K562 (cell line): Measurements from ENCODE around the gene HSF4. TPM values are rescaled to one million over a fixed set of nuclear protein-coding genes. Genes with fewer than 3 reads are reported as not detected.

ENCODE experiments used
- ARID2 ChIP-seq: fragments of 450-650 bp; IDR thresholded peaks from 2 replicates; pipeline ENCODE4 v1.6.1; 2017; ENCODE audit warnings: antibody characterized with exemption, mild to moderate bottlenecking
- CBX3 ChIP-seq, 2 experiments: IDR thresholded peaks; 1 replicate in 1 of 2; 2 replicates in 1 of 2; pipeline ENCODE4 v1.6.1; 2012; ENCODE audit warnings: inconsistent platforms in 2 of 2, low read length in 2 of 2, borderline replicate concordance in 1 of 2, control low read depth in 1 of 2
- CBX5 ChIP-seq: IDR thresholded peaks from 2 replicates; pipeline ENCODE4 v1.6.1; 2014; ENCODE audit warnings: low read depth, borderline replicate concordance
- CREM ChIP-seq: IDR thresholded peaks from 2 replicates; pipeline ENCODE4 v1.6.1; 2014; ENCODE audit warnings: antibody characterized with exemption, low read depth
- E2F4 ChIP-seq: sonication (generic); formaldehyde crosslinking; IDR thresholded peaks from 2 replicates; pipeline ENCODE4 v1.8.0; 2022; ENCODE audit warnings: mild to moderate bottlenecking, low read depth, missing genetic modification reagents
- EP300 ChIP-seq: IDR thresholded peaks from 2 replicates; pipeline ENCODE4 v1.6.1; 2012; ENCODE audit warnings: low read length, improper control_type of control experiment
- ERF ChIP-seq: fragments of 450-650 bp; formaldehyde crosslinking; IDR thresholded peaks from 2 replicates; pipeline ENCODE4 v1.4.0; 2020; ENCODE audit warnings: mild to moderate bottlenecking, mixed read lengths
- FOXA3 ChIP-seq, 2 experiments: fragments of 450-650 bp in 1 of 2; sonication (generic) in 1 of 2; formaldehyde crosslinking; IDR thresholded peaks in 1 of 2; conservative IDR thresholded peaks in 1 of 2; 2 replicates each; pipeline versions ENCODE4 v1.4.0 to v1.8.0; 2020 to 2022; ENCODE audit warnings: mild to moderate bottlenecking in 2 of 2, missing genetic modification reagents in 1 of 2
- FOXM1 ChIP-seq, 2 experiments: fragments of 450-650 bp in 1 of 2; sonication (generic) in 1 of 2; formaldehyde crosslinking in 1 of 2; IDR thresholded peaks; 2 replicates each; pipeline versions ENCODE4 v1.6.1 to v1.9.0; 2017 to 2022; ENCODE audit warnings: low read depth in 2 of 2, mild to moderate bottlenecking in 2 of 2, missing genetic modification reagents in 1 of 2, moderate library complexity in 1 of 2
- GABPB1 ChIP-seq: sonication (generic); formaldehyde crosslinking; IDR thresholded peaks from 2 replicates; pipeline ENCODE4 v1.8.0; 2022; ENCODE audit warnings: mild to moderate bottlenecking, missing genetic modification reagents
- GATAD2A ChIP-seq: fragments of 450-650 bp; IDR thresholded peaks from 2 replicates; pipeline ENCODE4 v1.6.1; 2017
- ILK ChIP-seq: fragments of 450-650 bp; IDR thresholded peaks from 2 replicates; pipeline ENCODE4 v1.6.1; 2016; ENCODE audit warnings: missing genetic modification characterization, low read depth, mild to moderate bottlenecking, missing compliant biosample characterization, moderate library complexity, borderline replicate concordance
- SAP30 ChIP-seq: fragments of 200-600 bp; sonication (generic); IDR thresholded peaks from 2 replicates; pipeline ENCODE4 v1.6.1; 2012; ENCODE audit warnings: borderline replicate concordance, low read depth, mild to moderate bottlenecking, moderate library complexity, low read length, control low read depth, inconsistent platforms; ENCODE audit not compliant: insufficient read depth, poor library complexity, severe bottlenecking
- TGIF2 ChIP-seq: sonication (generic); formaldehyde crosslinking; IDR thresholded peaks from 2 replicates; pipeline ENCODE4 v1.8.1; 2022; ENCODE audit warnings: mild to moderate bottlenecking, missing genetic modification reagents, moderate library complexity
- ZBTB1 ChIP-seq: sonication (generic); formaldehyde crosslinking; IDR thresholded peaks from 2 replicates; pipeline ENCODE4 v1.8.1; 2023; ENCODE audit warnings: missing genetic modification reagents, low read depth, mild to moderate bottlenecking, borderline replicate concordance
- ZBTB7A ChIP-seq: IDR thresholded peaks from 2 replicates; pipeline ENCODE4 v1.6.1; 2011; ENCODE audit warnings: low read depth, mild to moderate bottlenecking, low read length, moderate library complexity, borderline replicate concordance; ENCODE audit not compliant: control insufficient read depth
- ZNF12 ChIP-seq: sonication (generic); formaldehyde crosslinking; IDR thresholded peaks from 2 replicates; pipeline ENCODE4 v1.4.0; 2020; ENCODE audit warnings: mild to moderate bottlenecking, missing genetic modification reagents
- ZNF146 ChIP-seq: IDR thresholded peaks from one replicate; pipeline ENCODE4 v1.6.1; 2018; ENCODE audit warnings: missing compliant biosample characterization; ENCODE audit not compliant: unreplicated experiment
- ZNF263 ChIP-seq: sonication (generic); formaldehyde crosslinking; IDR thresholded peaks from 2 replicates; pipeline ENCODE4 v1.8.0; 2022; ENCODE audit warnings: mild to moderate bottlenecking, missing genetic modification reagents, borderline replicate concordance
- ZNF431 ChIP-seq: sonication (generic); formaldehyde crosslinking; IDR thresholded peaks from 2 replicates; pipeline ENCODE4 v1.8.0; 2022; ENCODE audit warnings: mild to moderate bottlenecking, missing genetic modification reagents
- polyA plus RNA-seq, 8 experiments: library from polyadenylated mRNA; depleted of rRNA in 4 of 8; stranded (reverse) in 5 of 8; unstranded in 3 of 8; fragments of >200 nt; fragmentation: Nextera tagmentation in 2 of 8; fragmentation: Illumina TruSeq in 1 of 8; extraction: Ambion mirVana in 2 of 8; extraction: Trizol in 1 of 8; gene quantifications; 2 replicates each; pipeline versions ENCODE4 v1.2.1 to v1.2.3, GENCODE V29; 2011 to 2014; ENCODE audit warnings: inconsistent platforms in 1 of 8, missing spikeins in 1 of 8
- total RNA-seq, 7 experiments: library from RNA; depleted of rRNA in 6 of 7; stranded (reverse); fragments of >200 nt in 6 of 7; fragmentation: Illumina TruSeq in 2 of 7; extraction: Trizol in 2 of 7; gene quantifications; 2 replicates each; pipeline versions ENCODE4 v1.2.1 to v1.2.3, GENCODE V29; 2011 to 2021; ENCODE audit warnings: low replicate concordance in 1 of 7
- TF ChIP-seq, protein P1 (sequence below): sonication (generic); formaldehyde crosslinking; IDR thresholded peaks from 2 replicates; pipeline ENCODE4 v1.8.0; 2022; ENCODE audit warnings: mild to moderate bottlenecking, missing genetic modification reagents, borderline replicate concordance
- TF ChIP-seq, protein P2 (sequence below): sonication (generic); formaldehyde crosslinking; IDR thresholded peaks from 2 replicates; pipeline ENCODE4 v1.8.1; 2023; ENCODE audit warnings: mild to moderate bottlenecking, missing genetic modification reagents

HSF4 gene
- total and polyA plus RNA-seq, 9 of the 15 experiments (the other 6 are each of a cell fraction or from before 2014, with no cell fraction given): 0.50 to 35.4 (median 8.8) TPM; not detected in 1

GRCh38 chr16:67184995-67185650, 20.6 kb downstream of the HSF4 start (continued):
- TF ChIP-seq ZNF263 (CRISPR knock-in tag) (peak; percentile 76; the same call in 1 of the 2 replicates), EP300 (0 out of 2 replicates have a peak, but pooled peaks have one; percentile 29), CREM (peak; percentile 73), ZBTB1 (CRISPR knock-in tag) (peak; percentile 50; the same call in 1 of the 2 replicates), CBX5 (0 out of 2 replicates have a peak, but pooled peaks have one; percentile 39), ERF (no peak), TGIF2 (CRISPR knock-in tag) (peak; percentile 90), CBX3 (IDR thresholded peaks at IDR 0.05; ENCODE audit: borderline replicate concordance in 1 of 2, low read length in 2 of 2) (peak in 1 of 2 experiments; percentile 75; a peak in 1 of 3 replicates), SAP30 (peak; percentile 87), GABPB1 (CRISPR knock-in tag) (peak; percentile 86), ZBTB7A (peak; percentile 95), ZNF431 (CRISPR knock-in tag) (peak; percentile 71; the same call in 1 of the 2 replicates), FOXM1 (IDR thresholded peaks at IDR 0.05; ENCODE audit: low read depth) (no peak), FOXM1 (CRISPR knock-in tag; IDR thresholded peaks at IDR 0.05; ENCODE audit: low read depth) (0 out of 2 replicates have a peak, but pooled peaks have one; percentile 69), ZNF146 (CRISPR knock-in tag) (peak; percentile 11), GATAD2A (no peak), E2F4 (CRISPR knock-in tag) (peak; percentile 84; the same call in 1 of the 2 replicates), ILK (tag) (no peak), ARID2 (peak; percentile 97), ZNF12 (CRISPR knock-in tag) (peak; percentile 63; the same call in 1 of the 2 replicates), FOXA3 (CRISPR knock-in tag; conservative IDR thresholded peaks at IDR 0.05 in 1 of 2, IDR thresholded peaks at IDR 0.05 in 1 of 2) (peak in 1 of 2 experiments; percentile 68; a peak in 1 of 4 replicates)
- TF ChIP-seq, protein P1, sequence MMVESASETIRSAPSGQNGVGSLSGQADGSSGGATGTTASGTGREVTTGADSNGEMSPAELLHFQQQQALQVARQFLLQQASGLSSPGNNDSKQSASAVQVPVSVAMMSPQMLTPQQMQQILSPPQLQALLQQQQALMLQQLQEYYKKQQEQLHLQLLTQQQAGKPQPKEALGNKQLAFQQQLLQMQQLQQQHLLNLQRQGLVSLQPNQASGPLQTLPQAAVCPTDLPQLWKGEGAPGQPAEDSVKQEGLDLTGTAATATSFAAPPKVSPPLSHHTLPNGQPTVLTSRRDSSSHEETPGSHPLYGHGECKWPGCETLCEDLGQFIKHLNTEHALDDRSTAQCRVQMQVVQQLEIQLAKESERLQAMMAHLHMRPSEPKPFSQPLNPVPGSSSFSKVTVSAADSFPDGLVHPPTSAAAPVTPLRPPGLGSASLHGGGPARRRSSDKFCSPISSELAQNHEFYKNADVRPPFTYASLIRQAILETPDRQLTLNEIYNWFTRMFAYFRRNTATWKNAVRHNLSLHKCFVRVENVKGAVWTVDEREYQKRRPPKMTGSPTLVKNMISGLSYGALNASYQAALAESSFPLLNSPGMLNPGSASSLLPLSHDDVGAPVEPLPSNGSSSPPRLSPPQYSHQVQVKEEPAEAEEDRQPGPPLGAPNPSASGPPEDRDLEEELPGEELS (CRISPR knock-in tag): peak; percentile 71; the same call in 1 of the 2 replicates
- TF ChIP-seq, protein P2, sequence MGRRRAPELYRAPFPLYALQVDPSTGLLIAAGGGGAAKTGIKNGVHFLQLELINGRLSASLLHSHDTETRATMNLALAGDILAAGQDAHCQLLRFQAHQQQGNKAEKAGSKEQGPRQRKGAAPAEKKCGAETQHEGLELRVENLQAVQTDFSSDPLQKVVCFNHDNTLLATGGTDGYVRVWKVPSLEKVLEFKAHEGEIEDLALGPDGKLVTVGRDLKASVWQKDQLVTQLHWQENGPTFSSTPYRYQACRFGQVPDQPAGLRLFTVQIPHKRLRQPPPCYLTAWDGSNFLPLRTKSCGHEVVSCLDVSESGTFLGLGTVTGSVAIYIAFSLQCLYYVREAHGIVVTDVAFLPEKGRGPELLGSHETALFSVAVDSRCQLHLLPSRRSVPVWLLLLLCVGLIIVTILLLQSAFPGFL (CRISPR knock-in tag): 0 out of 2 replicates have a peak, but pooled peaks have one; percentile 66
